SK-N-MC (cell line): Measurements from ENCODE around the gene OR51B6.
"Not testable (repeated sequence)": the region's sequence is repeated elsewhere in the genome, so short reads cannot be mapped to it uniquely, and the experiment has no call there.

Experiments
- DNase-seq: peaks from one replicate; pipeline ENCODE4 v3.0.0-alpha.2; 2011; ENCODE audit warnings: low read depth, low spot score
- H3K27ac ChIP-seq: fragments of 200-600 bp; sonication (generic); 2 replicates; pipeline ENCODE4 v1.5.1; 2016; ENCODE audit warnings: mixed run types
- H3K36me3 ChIP-seq: fragments of 200-600 bp; sonication (generic); 2 replicates; pipeline ENCODE4 v1.6.1; 2017; ENCODE audit warnings: antibody characterized with exemption, low read length, mixed read lengths; ENCODE audit not compliant: insufficient read depth
- H3K4me3 ChIP-seq: fragments of 200-600 bp; sonication (generic); 2 replicates; pipeline ENCODE4 v1.5.1; 2016
- H3K9ac ChIP-seq: fragments of 200-600 bp; sonication (generic); 2 replicates; pipeline ENCODE4 v1.8.0; 2017; ENCODE audit warnings: mixed run types, mixed read lengths; ENCODE audit not compliant: insufficient read length
- H3K9me3 ChIP-seq: fragments of 200-600 bp; sonication (generic); 2 replicates; pipeline ENCODE4 v1.6.1; 2017; ENCODE audit warnings: low read depth, mild to moderate bottlenecking, antibody characterized with exemption, low read length, moderate library complexity, mixed read lengths
- EZH2 ChIP-seq: fragments of 200-600 bp; sonication (generic); IDR thresholded peaks from one replicate; pipeline ENCODE4 v1.6.1; 2017; ENCODE audit warnings: antibody characterized with exemption
- FOXP2 ChIP-seq: optimal IDR thresholded peaks from 2 replicates; pipeline ENCODE3; 2011; ENCODE audit warnings: mild to moderate bottlenecking, moderate library complexity; ENCODE audit not compliant: insufficient read depth; ENCODE audit errors: extremely low read length, control extremely low read depth
- POLR2AphosphoS5 ChIP-seq: IDR thresholded peaks from 2 replicates; pipeline ENCODE4 v1.6.1; 2012; ENCODE audit warnings: mild to moderate bottlenecking, low read depth, low read length, borderline replicate concordance

Gene OR51B6

DNA sequence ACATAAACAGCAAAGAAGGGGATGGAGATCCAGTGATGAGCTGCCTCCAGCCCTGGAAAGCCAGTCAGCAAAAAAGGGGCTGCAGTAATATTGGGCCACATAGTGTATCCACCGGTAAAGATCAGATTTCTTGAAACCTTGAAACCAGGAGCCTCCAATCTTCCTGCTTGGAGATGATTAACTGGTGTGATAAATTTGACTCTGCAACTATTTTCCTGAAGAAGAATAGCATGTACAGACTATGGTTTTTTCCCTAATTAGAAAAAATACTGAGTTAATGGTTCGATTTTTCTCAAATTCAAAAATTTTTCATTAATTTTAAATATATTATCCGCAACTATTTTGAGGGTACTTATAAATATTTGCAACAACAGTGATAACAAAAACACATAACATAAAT lies 27.1 kb upstream of the OR51B6 start, which contains the start of gene OR51B2:
Gene OR51B2, minus strand, starts transcription at position 101 of the 400 bp plus-strand sequence. Its CDS starts 0 bp downstream, at position 101.
- no peak for DNase-seq
- TF ChIP-seq POLR2AphosphoS5, result no peak
- no peak for TF ChIP-seq EZH2
- TF ChIP-seq FOXP2, result no peak
- no peaks in the 10 kb centered on the region for H3K9me3 ChIP-seq
- H3K9ac ChIP-seq, result no peak within 1 kb of the TSS
- H3K36me3 ChIP-seq, result no peaks in the 10 kb centered on the region
- H3K27ac ChIP-seq, result no peak within 1 kb of the TSS
- H3K4me3 ChIP-seq, result no peak within 1 kb of the TSS

- Histone ChIP-seq H3K4me3 (no peak overlapping the region), H3K27ac (no peak overlapping the region), H3K9me3 (no peaks in the 10 kb centered on the region), H3K36me3 (no peaks in the 10 kb centered on the region), H3K9ac (no peak overlapping the region)
- TF ChIP-seq EZH2 (no peak), POLR2AphosphoS5 (no peak)
- DNase-seq, result no peak
These were observed 16.1 kb upstream of the OR51B6 start for GRCh38 chr11:5335170-5335569.

DNA sequence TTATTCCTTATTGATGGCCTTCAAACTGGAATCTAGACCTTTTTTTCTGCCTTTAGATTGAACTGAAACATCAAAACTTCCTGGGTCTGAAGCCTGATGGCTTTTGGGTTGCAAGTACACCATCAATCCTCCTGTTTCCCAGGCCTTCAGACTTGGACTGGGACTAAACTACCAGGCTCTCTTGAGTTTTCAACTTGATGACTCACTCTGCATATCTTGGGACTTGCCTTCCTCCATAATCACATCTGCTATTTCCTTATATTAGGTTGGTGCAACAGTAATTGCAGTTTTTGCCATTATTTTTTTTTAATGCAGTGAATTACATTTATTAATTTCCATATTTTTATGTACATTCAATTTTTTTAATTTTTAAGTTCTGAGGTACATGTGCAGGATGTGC lies 15.0 kb upstream of the OR51B6 start:
- H3K9me3 ChIP-seq, result no peaks in the 10 kb centered on the region
- H3K4me3 ChIP-seq, result no peak overlapping the region
- H3K9ac ChIP-seq, result no peak overlapping the region
- H3K27ac ChIP-seq, result no peak overlapping the region
- TF ChIP-seq EZH2 (no peak), FOXP2 (no peak), POLR2AphosphoS5 (no peak)
- H3K36me3 ChIP-seq, result no peaks in the 10 kb centered on the region
- DNase-seq, result no peak

DNA sequence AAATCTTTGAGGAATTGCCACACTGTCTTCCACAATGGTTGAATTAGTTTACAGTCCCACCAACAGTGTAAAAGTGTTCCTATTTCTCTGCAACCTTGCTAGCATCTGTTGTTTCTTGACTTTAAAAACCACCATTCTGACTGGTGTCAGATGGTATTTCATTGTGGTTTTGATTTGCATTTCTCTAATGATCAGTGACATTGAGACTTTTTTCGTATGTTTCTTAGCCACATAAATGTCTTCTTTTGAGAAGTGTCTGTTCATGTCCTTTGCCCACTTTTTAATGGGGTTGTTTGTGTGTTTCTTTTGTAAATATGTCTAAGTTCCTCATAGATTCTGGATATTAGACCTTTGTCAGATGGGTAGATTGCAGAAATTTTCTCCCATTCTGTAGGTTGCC lies 14.1 kb upstream of the OR51B6 start:
- not testable (repeated sequence) for H3K9me3 ChIP-seq, H3K4me3 ChIP-seq, H3K27ac ChIP-seq, DNase-seq, H3K9ac ChIP-seq, H3K36me3 ChIP-seq

GRCh38 chr11:5339771-5340322 lies 11.5 kb upstream of the OR51B6 start:
- H3K9me3 ChIP-seq, result no peaks in the 10 kb centered on the region
- no peak overlapping the region for H3K9ac ChIP-seq
- H3K4me3 ChIP-seq, result no peak overlapping the region
- H3K27ac ChIP-seq, result no peak overlapping the region
- H3K36me3 ChIP-seq, result no peaks in the 10 kb centered on the region
- no peak for DNase-seq
- TF ChIP-seq EZH2, result no peak
- no peak for TF ChIP-seq POLR2AphosphoS5
- TF ChIP-seq FOXP2, result no peak

- Histone ChIP-seq H3K27ac (no peak within 1 kb of the TSS), H3K9me3 (no peaks in the 10 kb centered on the region), H3K36me3 (no peaks in the 10 kb centered on the region), H3K9ac (no peak within 1 kb of the TSS), H3K4me3 (no peak within 1 kb of the TSS)
- no peak for DNase-seq
- TF ChIP-seq EZH2, result no peak
- no peak for TF ChIP-seq POLR2AphosphoS5
- no peak for TF ChIP-seq FOXP2
These were observed 7.6 kb upstream of the OR51B6 start, which contains the start of gene OR51B5 for GRCh38 chr11:5343474-5344335. TSS of gene OR51B5 (minus strand) at chr11:5343524. CDS start at chr11:5343524, 0 bp downstream.

GRCh38 chr11:5345831-5346230 lies 5.5 kb upstream of the OR51B6 start:
- TF ChIP-seq FOXP2 (no peak), POLR2AphosphoS5 (no peak), EZH2 (no peak)
- DNase-seq, result no peak

GRCh38 chr11:5348551-5349194 lies 2.6 kb upstream of the OR51B6 start:
- no peak overlapping the region for H3K27ac ChIP-seq
- no peak for DNase-seq
- no peak overlapping the region for H3K9ac ChIP-seq
- TF ChIP-seq EZH2 (no peak), POLR2AphosphoS5 (no peak), FOXP2 (no peak)
- H3K36me3 ChIP-seq, result no peaks in the 10 kb centered on the region
- no peak overlapping the region for H3K4me3 ChIP-seq
- no peaks in the 10 kb centered on the region for H3K9me3 ChIP-seq

More at GRCh38 chr11:5345831-5346230, 5.5 kb upstream of the OR51B6 start:
- Histone ChIP-seq H3K4me3 (no peak overlapping the region), H3K36me3 (no peaks in the 10 kb centered on the region), H3K27ac (no peak overlapping the region), H3K9ac (no peak overlapping the region), H3K9me3 (no peaks in the 10 kb centered on the region)
